ENCODE measurements around the gene CYLD.

The CYLD gene

DNA sequence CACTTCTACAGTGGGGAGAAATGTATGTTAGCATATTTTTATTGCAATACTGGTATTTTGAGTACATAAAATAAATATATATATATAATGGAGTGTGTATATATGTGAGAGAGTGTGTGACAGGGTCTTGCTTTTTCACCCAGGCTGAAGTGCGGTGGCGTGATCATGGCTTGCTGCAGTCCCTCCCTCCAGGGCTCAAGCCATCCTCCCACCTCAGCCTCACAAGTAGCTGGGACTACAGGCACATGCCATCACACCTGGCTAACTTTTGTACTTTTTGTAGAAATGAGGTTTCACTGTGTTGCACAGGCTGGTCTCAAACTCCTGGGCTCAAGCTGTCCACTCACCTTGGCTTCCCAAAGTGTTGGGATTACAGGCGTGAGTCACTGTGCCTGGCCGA lies 4.1 kb downstream of the CYLD start:
- TF ChIP-seq, protein P1, sequence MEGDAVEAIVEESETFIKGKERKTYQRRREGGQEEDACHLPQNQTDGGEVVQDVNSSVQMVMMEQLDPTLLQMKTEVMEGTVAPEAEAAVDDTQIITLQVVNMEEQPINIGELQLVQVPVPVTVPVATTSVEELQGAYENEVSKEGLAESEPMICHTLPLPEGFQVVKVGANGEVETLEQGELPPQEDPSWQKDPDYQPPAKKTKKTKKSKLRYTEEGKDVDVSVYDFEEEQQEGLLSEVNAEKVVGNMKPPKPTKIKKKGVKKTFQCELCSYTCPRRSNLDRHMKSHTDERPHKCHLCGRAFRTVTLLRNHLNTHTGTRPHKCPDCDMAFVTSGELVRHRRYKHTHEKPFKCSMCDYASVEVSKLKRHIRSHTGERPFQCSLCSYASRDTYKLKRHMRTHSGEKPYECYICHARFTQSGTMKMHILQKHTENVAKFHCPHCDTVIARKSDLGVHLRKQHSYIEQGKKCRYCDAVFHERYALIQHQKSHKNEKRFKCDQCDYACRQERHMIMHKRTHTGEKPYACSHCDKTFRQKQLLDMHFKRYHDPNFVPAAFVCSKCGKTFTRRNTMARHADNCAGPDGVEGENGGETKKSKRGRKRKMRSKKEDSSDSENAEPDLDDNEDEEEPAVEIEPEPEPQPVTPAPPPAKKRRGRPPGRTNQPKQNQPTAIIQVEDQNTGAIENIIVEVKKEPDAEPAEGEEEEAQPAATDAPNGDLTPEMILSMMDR (conservative IDR thresholded peaks at IDR 0.05; ENCODE audit: low read depth, low read length), result no peak
- DNase-seq (ENCODE audit: low read depth), result no peak
- no peak overlapping the region for H3K4me3 ChIP-seq (ENCODE audit: low read depth, low read length)

DNA sequence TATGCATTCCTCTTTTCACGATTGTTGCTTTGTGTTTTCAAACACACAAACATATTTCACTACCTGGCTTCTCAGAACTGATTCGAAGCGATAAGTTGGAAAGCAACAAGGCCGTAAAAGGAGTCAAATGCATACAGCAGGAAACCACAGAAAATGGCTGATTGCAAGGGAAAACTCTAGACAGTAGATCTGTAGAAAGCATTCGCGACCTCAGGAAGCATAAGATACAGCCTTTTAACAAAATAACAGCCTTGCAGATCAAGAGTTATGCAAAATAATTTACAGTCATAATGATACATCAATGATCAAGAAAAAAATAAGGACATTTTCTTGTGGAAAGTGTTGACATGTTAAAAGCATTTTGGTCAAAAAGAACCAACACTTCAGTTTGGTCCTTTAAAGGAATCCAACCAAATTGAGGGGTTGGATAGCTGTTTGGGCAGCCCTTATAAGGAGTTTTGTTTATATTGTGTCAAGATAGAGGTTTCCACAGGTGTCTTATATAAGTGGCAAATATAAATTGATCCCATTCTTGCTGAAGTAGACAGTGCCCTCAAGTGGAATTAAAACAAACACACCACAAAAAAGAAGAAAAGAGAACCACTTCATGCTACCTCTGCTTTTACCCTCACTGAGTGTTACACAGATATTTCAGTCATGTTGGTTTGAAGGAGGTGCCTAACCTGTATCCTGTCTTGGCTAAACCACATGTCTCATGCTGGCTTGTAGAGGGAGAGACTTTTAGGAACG lies 5.5 kb downstream of the CYLD start:
- no peak overlapping the region for H3K4me3 ChIP-seq (ENCODE audit: low read depth, low read length)
- DNase-seq (ENCODE audit: low read depth), result peak; percentile 55
- TF ChIP-seq, protein P1 (conservative IDR thresholded peaks at IDR 0.05; ENCODE audit: low read depth, low read length), result peak; percentile 41

DNA sequence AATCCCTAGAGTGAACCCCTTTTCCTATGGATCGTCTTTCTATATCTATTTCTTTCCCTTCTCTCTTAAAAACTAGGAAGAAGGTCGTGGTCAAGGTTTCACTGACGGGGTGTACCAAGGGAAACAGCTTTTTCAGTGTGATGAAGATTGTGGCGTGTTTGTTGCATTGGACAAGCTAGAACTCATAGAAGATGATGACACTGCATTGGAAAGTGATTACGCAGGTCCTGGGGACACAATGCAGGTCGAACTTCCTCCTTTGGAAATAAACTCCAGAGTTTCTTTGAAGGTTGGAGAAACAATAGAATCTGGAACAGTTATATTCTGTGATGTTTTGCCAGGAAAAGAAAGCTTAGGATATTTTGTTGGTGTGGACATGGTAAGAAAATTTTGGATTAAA lies 9.6 kb downstream of the CYLD start:
- TF ChIP-seq, protein P1 (conservative IDR thresholded peaks at IDR 0.05; ENCODE audit: low read depth, low read length), result no peak
- H3K4me3 ChIP-seq (ENCODE audit: low read depth, low read length), result no peak overlapping the region
- DNase-seq (ENCODE audit: low read depth), result no peak

DNA sequence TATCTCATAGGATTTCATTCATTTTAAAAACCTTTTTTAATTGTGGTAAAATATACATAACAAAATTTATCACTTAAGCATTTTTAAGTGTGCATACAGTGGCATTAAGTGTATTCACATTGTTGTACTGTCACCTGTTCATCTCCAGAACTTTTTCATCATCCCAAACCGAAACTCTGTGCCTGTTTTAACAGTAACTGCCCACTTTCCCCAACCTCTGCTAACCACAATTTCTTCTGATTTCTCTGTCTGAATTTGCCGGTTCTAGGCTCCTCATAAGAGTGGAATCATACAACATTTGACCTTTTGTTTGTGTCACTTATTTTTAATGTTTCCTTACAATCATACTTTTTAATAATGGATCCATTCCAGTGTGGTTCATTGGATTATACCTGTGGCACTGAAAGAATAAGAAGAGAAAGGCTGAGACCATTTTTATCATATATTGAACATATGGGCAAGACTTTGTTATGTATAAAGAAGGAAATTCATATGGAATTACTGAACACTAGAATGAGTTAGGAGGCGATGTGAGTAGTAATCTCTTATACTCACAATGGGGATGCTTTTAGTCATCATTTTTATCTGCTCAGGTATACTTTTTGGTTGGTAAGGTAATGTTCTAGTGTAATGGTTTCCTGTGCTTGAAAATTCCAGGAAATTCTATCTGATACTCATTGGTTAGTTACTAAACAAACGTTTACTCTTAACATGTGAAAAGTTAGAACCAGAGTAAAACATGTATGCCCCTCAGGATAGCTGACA lies 10.8 kb downstream of the CYLD start:
- no peak for DNase-seq (ENCODE audit: low read depth)
- no peak overlapping the region for H3K4me3 ChIP-seq (ENCODE audit: low read depth, low read length)
- TF ChIP-seq, protein P1 (conservative IDR thresholded peaks at IDR 0.05; ENCODE audit: low read depth, low read length), result no peak

DNA sequence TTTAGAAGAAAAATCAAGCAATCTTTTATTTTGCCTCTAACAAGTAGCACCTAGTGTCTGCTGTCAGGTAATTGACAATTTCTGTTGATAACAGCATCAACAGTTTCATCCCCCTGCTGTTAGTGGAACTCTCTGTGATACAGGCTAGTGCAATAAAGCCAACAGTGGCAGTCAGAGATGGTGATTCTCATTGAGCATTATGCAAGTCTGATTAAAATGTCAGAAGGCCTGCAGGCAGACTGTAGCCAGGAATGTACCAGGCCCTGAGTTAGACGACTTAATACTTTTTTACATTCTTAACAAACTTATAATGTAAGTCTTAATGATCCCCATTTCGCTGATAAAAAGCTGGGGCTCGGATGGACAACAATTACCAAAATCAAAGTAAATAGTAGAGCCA lies 14.6 kb downstream of the CYLD start:
- TF ChIP-seq, protein P1 (conservative IDR thresholded peaks at IDR 0.05; ENCODE audit: low read depth, low read length), result no peak
- DNase-seq (ENCODE audit: low read depth), result no peak
- H3K4me3 ChIP-seq (ENCODE audit: low read depth, low read length), result no peak overlapping the region

DNA sequence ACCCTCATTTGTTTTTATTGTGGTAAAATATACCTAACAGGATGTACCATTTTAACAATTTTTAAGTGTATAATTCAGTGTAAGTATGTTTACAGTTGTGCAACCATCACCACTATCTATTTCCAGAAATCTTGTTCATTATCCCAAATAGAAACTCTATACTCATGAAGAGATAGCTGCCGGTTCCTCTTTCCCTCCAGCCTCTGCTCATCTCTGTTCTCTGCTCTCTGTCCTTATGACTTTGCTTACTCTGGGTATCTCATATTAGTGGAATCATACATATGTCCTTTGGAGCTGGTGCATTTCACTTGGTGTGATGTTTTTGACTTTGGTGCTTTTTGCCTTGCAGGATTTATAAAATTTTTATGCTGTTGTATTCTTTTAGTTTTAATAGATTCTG lies 19.4 kb downstream of the CYLD start:
- TF ChIP-seq, protein P1 (conservative IDR thresholded peaks at IDR 0.05; ENCODE audit: low read depth, low read length), result no peak
- H3K4me3 ChIP-seq (ENCODE audit: low read depth, low read length), result no peak overlapping the region
- no peak for DNase-seq (ENCODE audit: low read depth)
